ENCODE results near the gene SLC6A19. TPM values are rescaled to one million over a fixed set of nuclear protein-coding genes. Genes with fewer than 3 reads are reported as not detected.

The SLC6A19 gene
- total and polyA plus RNA-seq, 2 of the 13 experiments (the other 11 are each of a cell fraction or from before 2014, with no cell fraction given): 0.02 TPM; not detected in 1

DNA sequence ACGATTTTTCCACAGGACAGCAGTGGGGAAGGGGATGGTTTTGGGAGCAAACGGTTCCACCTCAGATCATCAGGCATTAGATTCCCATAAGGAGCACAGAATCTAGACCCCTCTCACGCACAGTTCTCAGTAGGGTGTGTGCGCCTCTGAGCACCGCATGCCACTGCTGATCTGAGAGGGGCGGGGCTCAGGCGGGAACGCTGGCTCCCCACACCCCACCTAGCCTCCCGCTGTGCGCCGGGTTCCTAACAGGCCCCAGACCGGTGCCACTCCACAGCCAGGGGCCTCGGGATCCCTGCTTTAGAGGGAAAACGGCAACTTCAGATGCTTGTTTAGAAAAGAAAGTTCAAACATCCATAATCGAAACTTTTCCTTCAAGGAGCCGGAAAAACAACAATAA lies 73.1 kb downstream of the SLC6A19 start:
- Histone ChIP-seq H3K9me3 (ENCODE audit: low read length) (no peaks in the 10 kb centered on the region), H4K20me1 (ENCODE audit: insufficient read depth, low read length) (no peaks in the 10 kb centered on the region), H3K27me3 (ENCODE audit: control insufficient read depth in 1 of 2, insufficient read depth in 2 of 2, low read length in 2 of 2) (peaks cover 0 to 16% of the 10 kb centered on the region in 2 experiments; a peak in 4 of 5 replicates), H3K9ac (ENCODE audit: insufficient read depth, low read depth, low read length) (no peak overlapping the region), H3K4me3 (replicated peaks in 1 of 3; ENCODE audit: insufficient read depth in 1 of 3, low read depth in 2 of 3, low read length in 3 of 3) (no peak overlapping the region), H3K4me1 (ENCODE audit: insufficient read depth, low read length) (no peaks in the 10 kb centered on the region), H2AFZ (ENCODE audit: low read length) (no peak overlapping the region), H3K36me3 (replicated peaks in 1 of 2; ENCODE audit: control insufficient read depth in 1 of 2, insufficient read depth in 2 of 2, low read length in 2 of 2) (no peaks in the 10 kb centered on the region), H3K4me2 (ENCODE audit: low read depth, low read length) (no peak overlapping the region), H3K79me2 (ENCODE audit: insufficient read depth, low read length) (no peaks in the 10 kb centered on the region), H3K27ac (ENCODE audit: extremely low read length, insufficient read depth, low read length) (no peak overlapping the region)
- TF ChIP-seq ZNF33A (CRISPR knock-in tag; IDR thresholded peaks at IDR 0.05; ENCODE audit: borderline replicate concordance): no peak
- TF ChIP-seq ARNT2 (CRISPR knock-in tag; IDR thresholded peaks at IDR 0.05; ENCODE audit: low read depth): no peak
- TF ChIP-seq SP4 (CRISPR knock-in tag; IDR thresholded peaks at IDR 0.05): no peak
- no peak for TF ChIP-seq HIVEP1 (CRISPR knock-in tag; IDR thresholded peaks at IDR 0.05)
- TF ChIP-seq ZNF598 (CRISPR knock-in tag; IDR thresholded peaks at IDR 0.05; ENCODE audit: borderline replicate concordance): no peak
- CTCF ChIA-PET (ENCODE audit: low intra/inter-chr PET ratio, low total read pairs): no interaction called here
- DNase-seq (ENCODE audit: low spot score) (no peak), ATAC-seq (no peak), FAIRE-seq (no peak)
- WGBS (ENCODE audit: low lambda C conversion rate): 40% methylated on average over 7 of the region's 16 CpGs
- in situ Hi-C loops (cut with HindIII; ENCODE audit: extremely low pct_ligation_motif_present, low pct_unique_long_range_greater_than_20kb) (no loop called here), intact Hi-C loops (cut with micrococcal nuclease; ENCODE audit: unreplicated experiment) (no loop called here)
- BruUV-seq (replicated peaks): no TSS peak
- POLR2A ChIA-PET: no interaction called here

Other genes with a start within 250 kb of the SLC6A19 start
- 0.53 and 0.94 TPM in 2 replicates for gene NKD2, start 192.8 kb upstream of the SLC6A19 start, total RNA-seq (2016; rRNA removed; fragmentation: Illumina TruSeq; extraction: Trizol)
- gene NKD2, start 192.8 kb upstream of the SLC6A19 start, polyA plus RNA-seq (2011; rRNA removed): 0.81 and 0.82 TPM in 2 replicates
- 7.4 and 14.0 TPM in 2 replicates for gene SLC12A7, start 89.5 kb upstream of the SLC6A19 start, total RNA-seq (2016; rRNA removed; fragmentation: Illumina TruSeq; extraction: Trizol)
- gene SLC12A7, start 89.5 kb upstream of the SLC6A19 start, polyA plus RNA-seq (2011; rRNA removed): 18.5 and 25.6 TPM in 2 replicates
- not detected in 2 replicates for gene SLC6A18, start 23.8 kb downstream of the SLC6A19 start, total RNA-seq (2016; rRNA removed; fragmentation: Illumina TruSeq; extraction: Trizol)
- gene SLC6A18, start 23.8 kb downstream of the SLC6A19 start, polyA plus RNA-seq (2011; rRNA removed): not detected in 2 replicates
- 1.2 and 5.9 TPM in 2 replicates for gene TERT, start 93.5 kb downstream of the SLC6A19 start, total RNA-seq (2016; rRNA removed; fragmentation: Illumina TruSeq; extraction: Trizol)
- 3.5 and 4.3 TPM in 2 replicates for gene TERT, start 93.5 kb downstream of the SLC6A19 start, polyA plus RNA-seq (2011; rRNA removed)
- 65.4 and 124 TPM in 2 replicates for gene CLPTM1L, start 143.5 kb downstream of the SLC6A19 start, total RNA-seq (2016; rRNA removed; fragmentation: Illumina TruSeq; extraction: Trizol)
- gene CLPTM1L, start 143.5 kb downstream of the SLC6A19 start, polyA plus RNA-seq (2011; rRNA removed): 80.3 and 99.3 TPM in 2 replicates
- not detected in 2 replicates for gene SLC6A3, start 243.8 kb downstream of the SLC6A19 start, total RNA-seq (2016; rRNA removed; fragmentation: Illumina TruSeq; extraction: Trizol)
- 0.01 and 0.12 TPM in 2 replicates for gene SLC6A3, start 243.8 kb downstream of the SLC6A19 start, polyA plus RNA-seq (2011; rRNA removed)

Data from HepG2 (cell line).